HG03064 (cell line): ENCODE results near the gene CAMSAP2.
"Not testable (repeated sequence)": the region's sequence is repeated elsewhere in the genome, so short reads cannot be mapped to it uniquely, and the experiment has no call there.

Source experiments
- ATAC-seq: cut with Tn5 transposase; IDR thresholded peaks from one replicate; pipeline ENCODE4 v1.9.1; 2021; ENCODE audit warnings: low read depth; ENCODE audit not compliant: unreplicated experiment

Gene CAMSAP2

DNA sequence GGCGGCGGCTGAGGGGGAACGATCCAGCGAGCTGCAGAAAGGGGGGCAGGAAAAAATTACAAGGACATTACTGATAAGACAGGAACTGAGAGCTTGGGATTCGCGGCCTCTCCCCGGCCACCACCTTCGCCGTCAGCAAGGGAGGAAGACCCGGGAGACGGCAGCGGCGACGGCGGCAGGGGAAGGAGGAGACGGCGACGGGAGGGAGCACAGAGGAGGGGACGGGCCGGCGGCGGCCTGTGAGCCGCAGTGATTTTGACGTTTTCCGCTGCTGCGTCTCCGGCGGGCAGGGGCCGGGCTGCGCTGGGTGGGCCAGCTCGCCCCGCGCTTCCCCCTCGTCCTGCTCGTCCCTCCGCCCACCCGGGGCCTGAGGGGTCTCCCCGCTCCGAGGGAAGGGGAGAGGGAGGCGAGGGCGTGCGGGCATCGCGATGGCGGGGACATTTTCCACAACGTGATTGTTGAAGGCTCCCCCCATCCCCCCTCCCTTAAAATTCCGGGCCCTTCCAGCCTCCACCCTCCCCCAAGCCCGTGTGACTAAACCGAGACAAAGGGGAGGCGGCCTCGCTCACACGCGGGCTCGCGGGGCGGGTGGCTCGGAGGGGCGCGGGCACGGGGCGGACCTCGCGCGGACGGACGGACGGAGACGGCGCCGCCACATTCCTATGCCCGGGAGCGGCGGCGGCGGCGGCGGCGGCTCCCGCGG, 407 bp downstream of the CAMSAP2 start:
- peak; percentile 40 for ATAC-seq

DNA sequence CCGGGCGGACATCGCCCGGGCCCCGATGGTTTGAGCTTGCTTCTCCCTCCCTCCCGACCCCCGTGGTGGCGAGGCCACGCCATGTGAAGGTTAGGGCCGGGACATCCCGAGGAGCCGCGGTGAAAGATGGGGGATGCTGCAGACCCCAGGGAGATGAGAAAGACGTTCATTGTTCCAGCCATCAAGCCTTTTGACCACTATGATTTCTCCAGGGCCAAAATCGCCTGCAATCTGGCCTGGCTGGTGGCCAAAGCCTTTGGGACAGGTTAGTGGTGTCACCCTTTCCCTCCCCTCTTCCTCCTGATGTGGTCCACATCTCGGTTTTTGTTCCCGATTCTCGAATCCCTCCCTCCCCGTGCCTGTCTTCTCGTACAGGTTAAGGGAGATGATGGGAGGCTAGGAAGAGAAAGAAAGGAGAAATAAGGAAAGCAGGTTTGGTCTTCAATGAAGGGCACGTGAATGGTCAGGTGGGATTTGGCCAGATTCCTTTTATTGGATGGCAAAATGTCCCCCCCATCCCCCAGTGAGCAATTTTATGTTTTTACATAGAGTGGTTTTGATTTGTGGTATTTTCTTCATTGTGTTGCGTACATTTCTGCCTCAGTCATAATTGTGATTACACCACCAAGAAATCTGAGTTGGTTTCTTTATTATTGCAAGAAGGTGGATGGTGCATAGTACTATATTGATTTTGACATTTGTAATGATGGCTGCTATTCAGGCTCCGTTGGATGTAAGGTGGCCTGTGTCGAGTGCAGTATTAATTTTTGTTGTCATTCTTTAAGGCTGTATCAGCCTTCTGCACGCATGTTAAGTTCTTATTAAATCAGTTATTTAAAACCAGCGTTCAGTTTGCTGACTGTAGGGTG, 1.2 kb downstream of the CAMSAP2 start:
- ATAC-seq: no peak

GRCh38 chr1:200740571-200741208, 2.0 kb downstream of the CAMSAP2 start:
- ATAC-seq: no peak

DNA sequence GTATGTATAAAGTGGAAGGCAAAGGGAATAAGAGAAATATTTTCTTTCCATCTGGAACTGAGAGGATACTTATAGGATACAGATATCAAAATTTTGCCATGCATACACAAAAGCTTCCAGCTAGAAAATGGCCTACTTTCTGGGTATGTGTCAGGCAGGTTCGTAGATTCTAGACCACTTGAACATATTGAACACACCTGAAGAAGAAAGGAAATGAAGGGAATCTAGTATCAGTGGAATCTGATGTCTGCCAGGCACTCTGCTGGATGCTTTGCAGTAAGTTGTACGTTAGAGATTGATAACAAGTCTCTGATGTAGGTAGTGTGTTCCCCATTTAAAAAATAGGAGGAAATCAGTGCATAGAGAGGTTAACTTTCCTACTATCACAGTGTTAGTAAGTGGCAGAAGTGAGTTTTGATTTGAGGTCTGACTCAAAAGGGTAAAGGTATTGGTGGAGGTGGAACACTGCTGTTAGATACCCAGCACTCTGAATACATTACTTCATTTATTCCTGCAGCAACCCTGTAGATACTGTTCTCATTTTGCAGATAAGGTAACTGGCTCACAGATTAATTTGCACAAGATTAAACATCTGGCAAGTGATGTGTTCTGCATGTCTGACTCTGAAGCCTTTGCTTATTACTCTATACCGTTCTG, 3.0 kb downstream of the CAMSAP2 start:
- no peak for ATAC-seq

DNA sequence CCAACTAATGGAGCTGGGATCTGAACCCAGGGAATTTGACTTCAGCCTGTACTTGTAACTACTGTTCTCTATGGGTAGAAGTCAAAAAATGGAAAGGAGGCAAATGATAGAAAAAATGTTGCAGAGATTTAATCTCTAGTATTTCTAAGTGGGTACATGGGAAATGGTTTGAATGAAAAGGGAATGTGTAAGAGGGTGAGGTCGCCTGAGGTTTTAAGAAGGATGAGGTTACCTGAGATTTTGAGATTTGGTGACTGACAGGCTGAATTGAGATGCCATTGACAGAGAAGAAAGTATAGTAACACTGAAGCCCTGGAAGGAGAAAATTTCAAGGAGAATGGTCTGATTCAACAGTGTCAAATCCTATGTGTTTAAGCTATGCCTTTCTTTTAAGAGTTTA, 5.5 kb downstream of the CAMSAP2 start:
- ATAC-seq: no peak

DNA sequence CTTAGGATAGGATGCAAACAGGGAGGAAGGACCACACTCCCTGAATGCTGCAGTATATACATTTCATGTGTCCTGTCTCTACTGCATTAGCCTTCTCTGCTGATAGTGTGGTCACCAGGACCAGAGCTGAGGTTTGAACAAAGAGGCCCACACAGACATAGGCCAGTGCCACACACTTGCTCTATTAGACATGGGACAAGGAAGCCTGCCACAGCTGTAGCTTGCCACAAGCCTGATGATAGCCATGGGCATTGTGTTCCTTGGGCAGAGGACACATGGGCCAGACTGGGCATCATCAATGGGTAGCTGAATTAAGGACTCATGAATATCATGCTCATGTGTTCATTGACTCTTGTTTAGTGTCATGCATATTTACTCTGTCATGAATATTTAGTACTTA, 10.4 kb downstream of the CAMSAP2 start:
- ATAC-seq: no peak

- ATAC-seq: not testable (repeated sequence)
Measured at GRCh38 chr1:200750749-200751148, 12.1 kb downstream of the CAMSAP2 start.

DNA sequence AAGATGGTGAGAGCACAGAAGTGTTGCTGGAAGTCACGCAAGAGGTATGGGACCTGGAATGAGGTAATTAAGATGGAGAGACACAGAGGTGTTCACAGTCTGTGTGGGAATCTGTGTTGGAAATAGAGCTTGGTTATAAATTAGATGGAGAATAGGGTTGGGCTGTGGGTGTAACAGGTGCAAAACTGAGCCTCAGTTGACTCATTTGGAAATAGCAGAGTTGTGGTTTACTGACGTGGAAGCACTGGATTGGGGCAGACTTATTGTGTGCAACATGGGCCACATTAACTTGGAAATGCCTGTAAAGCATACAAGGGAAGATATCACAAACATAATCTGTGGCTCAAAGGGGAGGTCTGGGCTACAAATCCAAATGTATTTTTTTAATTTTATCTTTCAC, 13.0 kb downstream of the CAMSAP2 start:
- no peak for ATAC-seq

DNA sequence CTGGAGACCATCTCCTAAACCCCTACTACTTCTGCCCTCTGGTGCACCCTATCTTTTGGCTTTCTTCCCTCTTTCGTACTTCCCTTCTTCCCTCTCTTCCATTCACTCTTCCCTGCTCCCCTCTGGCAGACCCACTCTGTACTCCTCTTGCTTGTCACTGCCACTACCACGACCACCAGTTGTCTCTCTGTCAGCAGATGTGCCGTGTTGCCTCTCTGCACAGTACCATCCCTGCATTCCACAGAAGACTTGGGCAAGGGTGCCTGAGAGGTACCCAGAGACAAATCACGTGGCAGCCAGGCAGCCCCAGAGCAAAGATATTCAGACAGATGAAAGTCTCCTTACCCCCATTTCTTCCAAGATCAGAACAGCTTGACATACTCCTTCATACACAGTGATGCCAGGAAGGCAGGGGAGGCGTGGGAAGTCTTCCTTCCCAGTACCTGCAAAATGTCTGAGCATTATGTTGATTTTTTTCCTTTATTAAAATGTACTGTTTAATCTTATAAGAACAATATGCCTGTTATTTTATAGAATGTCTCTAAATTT, 15.0 kb downstream of the CAMSAP2 start:
- no peak for ATAC-seq

- no peak for ATAC-seq
Measured at GRCh38 chr1:200755456-200755855, 16.8 kb downstream of the CAMSAP2 start.

GRCh38 chr1:200762089-200762488, 23.4 kb downstream of the CAMSAP2 start:
- ATAC-seq: no peak

DNA sequence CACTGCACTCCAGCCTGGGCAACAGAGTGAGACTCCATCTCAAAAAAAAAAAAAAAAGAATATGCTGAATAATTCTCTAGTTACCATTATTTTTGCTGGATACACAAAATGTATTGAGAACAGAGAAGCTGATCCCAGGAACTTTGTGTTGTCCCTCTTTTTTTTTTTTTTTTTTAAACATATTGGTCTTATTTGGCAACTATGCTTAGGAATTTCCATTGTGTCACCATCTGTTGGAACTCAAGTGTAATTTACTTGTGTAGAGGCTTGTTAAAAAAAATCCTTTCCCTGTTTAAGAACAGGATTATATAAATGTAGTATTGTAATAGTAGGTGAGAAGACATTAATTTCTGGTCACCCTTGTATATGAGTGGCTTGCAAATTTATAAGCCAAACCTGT, 28.6 kb downstream of the CAMSAP2 start:
- no peak for ATAC-seq

DNA sequence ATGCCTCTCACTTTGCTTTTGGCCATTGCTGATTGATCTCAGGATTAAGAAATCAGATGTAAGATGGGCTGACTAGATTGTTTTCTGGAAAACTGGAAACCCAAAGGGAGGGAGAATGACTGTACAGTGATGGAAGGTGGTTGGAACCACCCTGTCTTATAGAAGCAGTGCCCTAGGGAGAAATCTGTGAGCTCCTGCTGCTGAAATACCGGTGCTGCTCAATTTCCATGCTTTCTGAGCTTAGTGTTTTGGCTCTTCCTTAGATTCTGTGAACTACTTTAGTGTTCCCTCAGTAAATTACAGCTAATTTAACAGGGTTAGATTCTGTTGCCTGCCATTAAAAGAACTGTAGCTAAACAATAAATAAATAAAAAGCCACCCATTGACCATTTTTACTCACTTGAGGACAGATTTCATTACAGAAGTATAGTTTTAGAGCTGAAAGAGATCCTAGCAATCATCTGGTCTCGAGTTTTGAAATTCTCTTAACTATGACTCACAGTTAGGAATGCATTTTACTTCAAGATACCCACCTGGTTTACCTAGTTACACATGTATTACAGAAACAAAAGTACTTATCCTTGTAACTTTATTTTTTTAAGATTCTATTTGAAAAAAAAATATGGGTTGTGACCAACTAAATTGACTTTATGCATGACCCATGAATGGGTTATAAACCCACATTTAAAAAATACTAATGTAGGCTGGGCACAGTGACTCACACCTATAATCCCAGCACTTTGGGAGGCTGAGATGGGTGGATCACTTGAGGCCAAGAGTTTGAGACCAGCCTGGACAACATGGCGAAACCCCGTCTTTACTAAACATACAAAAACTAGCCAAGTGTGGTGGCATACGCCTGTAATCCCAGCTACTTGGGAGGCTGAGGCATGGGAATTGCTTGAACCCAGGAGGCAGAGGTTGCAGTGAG, 33.2 kb downstream of the CAMSAP2 start:
- ATAC-seq: no peak

DNA sequence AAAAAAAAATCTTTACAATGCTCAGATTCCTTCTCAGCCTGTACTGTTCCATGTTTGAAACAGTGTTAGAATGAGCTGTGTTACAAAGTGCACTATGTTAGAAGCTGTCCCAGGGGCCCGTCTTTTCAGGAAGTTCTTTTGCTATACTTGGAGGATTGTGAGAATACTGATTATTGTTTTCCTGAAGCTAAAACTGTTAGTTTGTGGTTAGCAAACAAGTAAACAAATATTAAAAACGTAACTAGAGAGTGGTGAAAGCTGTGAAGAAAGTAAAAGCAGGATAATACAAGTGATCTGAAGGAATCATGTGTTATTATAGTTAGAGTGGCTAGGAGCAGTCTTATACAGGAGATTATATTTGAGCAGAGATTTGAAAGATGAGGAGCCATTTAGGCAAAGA, 35.6 kb downstream of the CAMSAP2 start:
- ATAC-seq: no peak

DNA sequence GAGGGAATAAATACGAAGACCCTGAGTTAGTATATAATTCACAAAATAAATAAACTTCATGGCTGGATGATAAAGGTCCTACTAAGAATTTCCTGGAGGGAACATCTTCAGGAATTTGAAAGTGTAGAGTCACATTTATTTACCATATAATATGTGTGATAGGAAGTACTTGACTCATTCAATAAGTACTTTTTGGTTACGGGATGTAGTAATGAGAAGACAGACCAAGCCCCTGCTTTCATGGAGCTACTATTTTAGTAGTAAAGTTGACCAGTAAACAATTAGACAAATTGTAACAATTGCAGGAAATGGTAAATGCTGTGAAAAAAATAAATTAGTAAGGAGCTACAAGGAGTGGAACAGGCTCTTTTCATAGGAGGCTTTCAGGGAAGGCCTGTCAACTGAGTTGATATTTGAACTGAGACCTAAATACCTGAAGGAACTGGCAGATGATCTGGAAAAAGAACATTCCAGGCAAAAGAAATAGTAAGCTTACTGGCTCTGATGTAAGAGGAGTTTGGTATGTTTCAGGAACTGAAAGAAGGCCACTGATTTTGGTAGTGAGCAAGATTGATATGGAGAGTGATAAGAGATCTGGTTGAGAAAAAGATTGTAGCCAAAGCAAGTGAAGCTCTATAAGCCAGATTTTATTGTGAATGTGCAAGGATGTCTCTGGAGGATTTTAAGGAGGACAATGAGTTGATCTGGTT, 36.2 kb downstream of the CAMSAP2 start:
- ATAC-seq: no peak

DNA sequence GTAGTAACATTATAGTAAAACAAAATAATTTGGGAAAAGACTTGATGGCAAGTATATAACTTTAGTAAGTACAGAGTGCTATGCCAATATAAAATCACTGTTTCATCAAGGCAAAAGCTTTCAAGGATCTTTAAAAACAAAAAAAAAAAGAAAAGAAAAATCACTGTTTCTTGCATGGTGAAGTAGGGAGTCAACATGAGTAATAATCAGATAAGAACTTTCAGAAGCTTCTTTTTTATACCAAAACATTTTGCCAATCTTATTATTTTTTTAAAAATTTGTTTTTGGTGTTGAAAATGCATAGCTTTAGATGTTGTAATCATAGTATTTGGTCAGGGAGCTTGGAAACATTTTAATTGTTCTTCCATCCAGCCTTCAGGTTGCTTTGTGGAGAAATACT, 37.2 kb downstream of the CAMSAP2 start:
- no peak for ATAC-seq

- ATAC-seq: no peak
Measured at GRCh38 chr1:200776949-200777348, 38.3 kb downstream of the CAMSAP2 start.

DNA sequence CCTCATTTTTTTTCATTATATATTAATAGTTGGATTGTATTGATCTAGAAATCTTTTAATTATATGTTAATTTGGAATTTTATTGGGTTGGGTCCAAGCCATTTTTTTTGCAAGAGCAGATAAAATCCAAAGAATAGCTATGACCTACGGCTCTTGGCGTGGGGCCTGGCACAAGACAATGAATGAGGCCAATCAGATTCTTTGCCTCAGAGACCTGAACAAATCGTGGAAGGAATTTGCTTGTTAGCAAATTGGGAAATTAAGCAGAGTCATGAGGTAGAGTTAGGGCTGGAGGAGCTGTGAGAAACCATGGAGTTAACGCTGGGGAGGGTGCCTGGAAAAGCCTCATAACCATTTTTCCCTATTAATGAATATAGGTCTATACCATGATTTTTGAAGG, 40.1 kb downstream of the CAMSAP2 start:
- ATAC-seq: no peak

- ATAC-seq: no peak
Measured at GRCh38 chr1:200779326-200779725, 40.6 kb downstream of the CAMSAP2 start.
